SK-N-MC (cell line): Measurements from ENCODE around the gene CAMKMT.
"Not testable (repeated sequence)": the region's sequence is repeated elsewhere in the genome, so short reads cannot be mapped to it uniquely, and the experiment has no call there.

Source experiments
- DNase-seq: peaks from one replicate; pipeline ENCODE4 v3.0.0-alpha.2; 2011; ENCODE audit warnings: low read depth, low spot score
- H3K27ac ChIP-seq: fragments of 200-600 bp; sonication (generic); 2 replicates; pipeline ENCODE4 v1.5.1; 2016; ENCODE audit warnings: mixed run types
- H3K36me3 ChIP-seq: fragments of 200-600 bp; sonication (generic); 2 replicates; pipeline ENCODE4 v1.6.1; 2017; ENCODE audit warnings: antibody characterized with exemption, low read length, mixed read lengths; ENCODE audit not compliant: insufficient read depth
- H3K4me3 ChIP-seq: fragments of 200-600 bp; sonication (generic); 2 replicates; pipeline ENCODE4 v1.5.1; 2016
- H3K9ac ChIP-seq: fragments of 200-600 bp; sonication (generic); 2 replicates; pipeline ENCODE4 v1.8.0; 2017; ENCODE audit warnings: mixed run types, mixed read lengths; ENCODE audit not compliant: insufficient read length
- H3K9me3 ChIP-seq: fragments of 200-600 bp; sonication (generic); 2 replicates; pipeline ENCODE4 v1.6.1; 2017; ENCODE audit warnings: low read depth, mild to moderate bottlenecking, antibody characterized with exemption, low read length, moderate library complexity, mixed read lengths
- EZH2 ChIP-seq: fragments of 200-600 bp; sonication (generic); IDR thresholded peaks from one replicate; pipeline ENCODE4 v1.6.1; 2017; ENCODE audit warnings: antibody characterized with exemption
- FOXP2 ChIP-seq: optimal IDR thresholded peaks from 2 replicates; pipeline ENCODE3; 2011; ENCODE audit warnings: mild to moderate bottlenecking, moderate library complexity; ENCODE audit not compliant: insufficient read depth; ENCODE audit errors: extremely low read length, control extremely low read depth
- POLR2AphosphoS5 ChIP-seq: IDR thresholded peaks from 2 replicates; pipeline ENCODE4 v1.6.1; 2012; ENCODE audit warnings: mild to moderate bottlenecking, low read depth, low read length, borderline replicate concordance

The CAMKMT gene

DNA sequence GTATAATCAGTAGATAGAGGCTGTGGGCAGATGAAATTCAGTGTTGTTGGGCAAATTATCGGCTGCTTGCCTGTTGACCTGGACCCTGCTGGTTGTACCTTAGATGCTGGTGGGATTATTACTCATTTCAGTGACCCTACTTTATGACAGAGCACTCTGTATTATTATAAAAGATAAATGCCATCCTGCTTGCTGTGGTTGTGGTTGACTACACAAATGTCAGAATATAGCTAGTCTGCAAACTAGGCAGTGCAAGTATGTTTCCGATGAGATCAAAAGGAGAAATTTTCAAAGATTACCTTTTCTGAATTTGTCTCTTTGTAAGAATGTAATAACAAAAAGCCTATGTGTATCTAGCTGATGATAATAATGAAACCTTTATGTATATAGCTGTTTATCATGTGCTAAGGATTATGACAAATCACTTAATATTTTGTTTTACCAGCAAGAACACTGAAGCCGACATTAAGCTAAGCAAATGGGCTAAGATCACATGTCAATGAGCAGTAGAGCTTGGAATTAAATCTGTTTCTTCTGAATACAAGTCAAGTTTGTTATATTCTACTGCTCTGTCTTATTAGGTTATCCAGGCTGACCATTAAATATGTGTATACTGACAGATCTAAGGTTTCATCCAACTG is 219.2 kb downstream of the CAMKMT start:
- no peak overlapping the region for H3K27ac ChIP-seq
- H3K9ac ChIP-seq = no peak overlapping the region
- TF ChIP-seq POLR2AphosphoS5 (no peak), EZH2 (no peak), FOXP2 (no peak)
- no peak for DNase-seq
- no peaks in the 10 kb centered on the region for H3K9me3 ChIP-seq
- no peaks in the 10 kb centered on the region for H3K36me3 ChIP-seq
- H3K4me3 ChIP-seq = no peak overlapping the region

GRCh38 chr2:44582363-44583008 is 220.7 kb downstream of the CAMKMT start:
- TF ChIP-seq EZH2 (no peak), FOXP2 (no peak), POLR2AphosphoS5 (no peak)
- no peak overlapping the region for H3K27ac ChIP-seq
- DNase-seq = no peak
- no peak overlapping the region for H3K9ac ChIP-seq
- no peak overlapping the region for H3K4me3 ChIP-seq
- H3K36me3 ChIP-seq = no peaks in the 10 kb centered on the region
- no peaks in the 10 kb centered on the region for H3K9me3 ChIP-seq

DNA sequence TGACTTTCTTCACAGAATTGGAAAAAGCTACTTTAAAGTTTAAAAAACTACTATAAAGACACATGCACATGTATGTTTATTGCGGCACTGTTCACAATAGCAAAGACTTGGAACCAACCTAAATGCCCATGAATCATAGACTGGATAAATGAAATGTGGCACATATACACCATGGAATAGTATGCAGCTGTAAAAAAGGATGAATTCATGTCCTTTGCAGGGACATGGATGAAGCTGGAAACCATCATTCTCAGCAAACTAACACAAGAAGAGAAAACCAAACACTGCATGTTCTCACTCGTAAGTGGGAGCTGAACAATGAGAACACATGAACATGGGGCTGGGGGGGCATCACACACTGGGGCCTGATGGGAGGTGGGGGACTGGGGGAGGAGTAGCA is 233.9 kb downstream of the CAMKMT start:
- H3K4me3 ChIP-seq, H3K9me3 ChIP-seq, DNase-seq, H3K27ac ChIP-seq, H3K9ac ChIP-seq, H3K36me3 ChIP-seq: not testable (repeated sequence)

- Histone ChIP-seq H3K27ac (no peak overlapping the region), H3K9ac (no peak overlapping the region), H3K4me3 (no peak overlapping the region), H3K36me3 (no peaks in the 10 kb centered on the region), H3K9me3 (no peaks in the 10 kb centered on the region)
- TF ChIP-seq POLR2AphosphoS5 = no peak
- TF ChIP-seq FOXP2 = no peak
- DNase-seq = no peak
These were observed 235.0 kb downstream of the CAMKMT start for GRCh38 chr2:44596537-44597320.

- H3K9ac ChIP-seq = no peak overlapping the region
- no peak overlapping the region for H3K27ac ChIP-seq
- no peaks in the 10 kb centered on the region for H3K36me3 ChIP-seq
- H3K4me3 ChIP-seq = no peak overlapping the region
- no peaks in the 10 kb centered on the region for H3K9me3 ChIP-seq
- no peak for TF ChIP-seq FOXP2
- no peak for TF ChIP-seq EZH2
- no peak for TF ChIP-seq POLR2AphosphoS5
- no peak for DNase-seq
These were observed 236.8 kb downstream of the CAMKMT start for GRCh38 chr2:44598330-44599119.

- Histone ChIP-seq H3K36me3 (no peaks in the 10 kb centered on the region), H3K4me3 (no peak overlapping the region), H3K9me3 (no peaks in the 10 kb centered on the region), H3K9ac (no peak overlapping the region), H3K27ac (no peak overlapping the region)
- TF ChIP-seq EZH2 = no peak
- no peak for TF ChIP-seq POLR2AphosphoS5
- no peak for TF ChIP-seq FOXP2
- DNase-seq = no peak
These were observed 237.4 kb downstream of the CAMKMT start for GRCh38 chr2:44599130-44599529.

DNA sequence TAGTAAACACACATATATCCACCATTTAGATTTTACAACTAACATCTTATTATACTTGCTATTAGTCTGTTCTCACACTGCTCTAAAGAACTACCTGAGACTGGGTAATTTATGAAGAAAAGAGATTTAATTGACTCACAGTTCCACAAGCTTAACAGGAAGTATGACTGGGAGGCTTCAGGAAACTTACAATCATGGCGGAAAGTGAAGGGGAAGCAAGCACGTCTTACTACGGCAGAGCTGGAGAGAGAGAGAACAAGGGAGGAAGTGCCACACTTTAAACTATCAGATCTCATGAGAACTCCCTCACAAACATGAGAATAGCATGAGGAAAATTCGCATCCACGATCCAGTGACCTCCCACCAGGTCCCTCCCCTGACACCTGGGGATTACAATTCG is 240.7 kb downstream of the CAMKMT start:
- no peaks in the 10 kb centered on the region for H3K9me3 ChIP-seq
- no peak overlapping the region for H3K9ac ChIP-seq
- H3K27ac ChIP-seq = no peak overlapping the region
- no peak for TF ChIP-seq EZH2
- no peak for TF ChIP-seq POLR2AphosphoS5
- no peak for TF ChIP-seq FOXP2
- no peak overlapping the region for H3K4me3 ChIP-seq
- no peak for DNase-seq
- no peaks in the 10 kb centered on the region for H3K36me3 ChIP-seq

DNA sequence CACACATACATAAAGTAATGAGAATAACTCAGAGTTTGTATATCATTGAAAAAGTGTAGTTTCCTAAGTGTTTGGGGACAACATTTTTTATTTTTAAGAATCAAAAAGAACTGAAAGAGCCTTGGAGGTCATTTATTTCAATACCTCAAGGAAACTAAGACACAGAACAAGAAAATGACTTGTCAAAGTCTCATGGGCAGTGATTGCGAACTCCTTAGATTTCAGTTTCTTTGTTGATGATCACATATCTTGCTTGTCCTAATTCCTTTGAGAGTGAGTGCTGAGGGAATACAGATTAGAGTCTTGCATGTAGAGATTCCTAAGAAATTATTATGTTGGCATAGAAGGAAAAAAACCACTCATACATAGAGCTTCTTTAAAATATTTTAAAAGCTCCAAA is 243.8 kb downstream of the CAMKMT start:
- no peak overlapping the region for H3K9ac ChIP-seq
- H3K36me3 ChIP-seq = no peaks in the 10 kb centered on the region
- H3K27ac ChIP-seq = no peak overlapping the region
- TF ChIP-seq POLR2AphosphoS5 (no peak), FOXP2 (no peak), EZH2 (no peak)
- H3K9me3 ChIP-seq = no peaks in the 10 kb centered on the region
- no peak for DNase-seq
- no peak overlapping the region for H3K4me3 ChIP-seq
